GM12874 (cell line): ENCODE results near the gene MSH6.

Experiments used
- CTCF ChIP-seq: IDR thresholded peaks from 2 replicates; pipeline ENCODE4 v1.5.1; 2011; ENCODE audit warnings: low read depth, mild to moderate bottlenecking, control low read depth, low read length, moderate library complexity; ENCODE audit not compliant: insufficient read depth

Gene MSH6

GRCh38 chr2:47772343-47772742, 10.6 kb upstream of the MSH6 start:
- TF ChIP-seq CTCF = no peak

GRCh38 chr2:47774567-47774966, 8.4 kb upstream of the MSH6 start:
- TF ChIP-seq CTCF = no peak

GRCh38 chr2:47777277-47777937, 5.5 kb upstream of the MSH6 start:
- no peak for TF ChIP-seq CTCF

GRCh38 chr2:47778698-47779425, 4.1 kb upstream of the MSH6 start:
- no peak for TF ChIP-seq CTCF

- no peak for TF ChIP-seq CTCF
Measured at GRCh38 chr2:47779426-47779790, 3.5 kb upstream of the MSH6 start.

GRCh38 chr2:47782381-47782670, 619 bp upstream of the MSH6 start:
- TF ChIP-seq CTCF = no peak

- TF ChIP-seq CTCF = 0 out of 2 replicates have a peak, but pooled peaks have one; percentile 5
Measured at GRCh38 chr2:47783486-47784351, 774 bp downstream of the MSH6 start.
